Loucy (cell line): ENCODE data around the gene DUSP23.

Source experiments
- CTCF ChIP-seq: fragments of 200-600 bp; sonication (generic); conservative IDR thresholded peaks from 2 replicates; pipeline ENCODE4 v1.5.1; 2014; ENCODE audit warnings: mild to moderate bottlenecking, antibody characterized with exemption, low read length
- EZH2phosphoT487 ChIP-seq: fragments of 200-600 bp; IDR thresholded peaks from 2 replicates; pipeline ENCODE4 v1.6.1; 2018; ENCODE audit warnings: antibody characterized with exemption, mild to moderate bottlenecking, moderate library complexity, borderline replicate concordance

- TF ChIP-seq CTCF (no peak), EZH2phosphoT487 (no peak)
These were observed 43.4 kb upstream of the DUSP23 start for GRCh38 chr1:159737238-159737916.
